ENCODE data around the gene GFAP.

Gene GFAP

DNA sequence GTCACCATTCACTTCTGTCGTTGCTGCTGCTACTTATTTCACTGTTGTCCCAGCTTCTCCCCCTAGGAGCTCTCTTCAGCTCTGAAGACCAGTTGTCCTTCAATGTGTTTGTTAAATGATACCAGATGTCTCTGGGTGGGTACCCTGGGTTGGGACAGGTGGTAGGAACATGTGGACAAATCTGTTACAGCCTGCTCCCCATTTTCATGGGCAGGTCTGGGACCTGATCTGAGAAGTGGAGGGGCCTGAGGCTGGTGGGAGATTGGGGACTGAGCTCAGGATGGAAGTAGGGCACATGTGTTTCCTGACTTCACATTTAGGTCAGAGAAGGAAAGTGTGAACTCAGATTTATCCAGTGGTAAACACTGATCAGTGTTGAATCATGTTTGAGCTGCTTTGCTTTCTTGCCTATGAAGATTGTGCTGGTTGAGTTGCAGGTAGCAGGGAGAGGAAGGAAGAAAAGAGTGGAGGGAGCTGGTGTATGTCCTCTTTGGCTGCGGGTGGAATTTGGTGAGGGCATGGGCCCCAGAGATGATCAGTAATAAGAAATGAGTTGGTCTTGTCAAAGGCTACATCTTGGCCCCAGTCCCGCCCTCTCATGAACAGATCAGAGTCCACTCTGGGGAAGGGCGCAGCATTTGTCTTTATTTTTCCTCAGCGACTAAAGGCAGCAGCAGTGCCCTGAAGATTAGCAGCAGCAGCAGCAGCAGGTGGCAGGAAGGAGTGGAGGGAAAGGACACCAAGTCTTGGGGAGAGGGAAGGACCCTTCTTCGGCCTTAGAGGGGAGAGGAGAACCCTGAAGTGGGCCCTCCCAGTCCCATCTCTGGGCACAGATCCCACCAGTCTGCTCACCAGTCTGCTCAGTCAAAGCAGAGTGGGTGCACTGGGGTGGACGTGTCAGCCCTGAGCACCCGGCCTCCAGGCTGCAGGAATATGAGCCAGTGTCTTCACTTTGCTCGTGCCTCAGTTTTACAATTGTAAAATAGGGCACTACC, 10.0 kb downstream of the GFAP start:
- H3K9me3 Mint-ChIP-seq, result no peaks in the 10 kb centered on the region
- DNase-seq (no peak), ATAC-seq (replicated peaks) (no peak)
- peaks cover 2% of the 10 kb centered on the region in 2 donors for H3K4me1 Mint-ChIP-seq
- peaks cover 0 to 11% of the 10 kb centered on the region in 2 donors for H3K36me3 Mint-ChIP-seq
- H3K27ac Mint-ChIP-seq, result no peak overlapping the region
- H3K27me3 Mint-ChIP-seq, result peaks cover 13 to 42% of the 10 kb centered on the region in 2 donors
- no peak overlapping the region for H3K4me3 Mint-ChIP-seq

DNA sequence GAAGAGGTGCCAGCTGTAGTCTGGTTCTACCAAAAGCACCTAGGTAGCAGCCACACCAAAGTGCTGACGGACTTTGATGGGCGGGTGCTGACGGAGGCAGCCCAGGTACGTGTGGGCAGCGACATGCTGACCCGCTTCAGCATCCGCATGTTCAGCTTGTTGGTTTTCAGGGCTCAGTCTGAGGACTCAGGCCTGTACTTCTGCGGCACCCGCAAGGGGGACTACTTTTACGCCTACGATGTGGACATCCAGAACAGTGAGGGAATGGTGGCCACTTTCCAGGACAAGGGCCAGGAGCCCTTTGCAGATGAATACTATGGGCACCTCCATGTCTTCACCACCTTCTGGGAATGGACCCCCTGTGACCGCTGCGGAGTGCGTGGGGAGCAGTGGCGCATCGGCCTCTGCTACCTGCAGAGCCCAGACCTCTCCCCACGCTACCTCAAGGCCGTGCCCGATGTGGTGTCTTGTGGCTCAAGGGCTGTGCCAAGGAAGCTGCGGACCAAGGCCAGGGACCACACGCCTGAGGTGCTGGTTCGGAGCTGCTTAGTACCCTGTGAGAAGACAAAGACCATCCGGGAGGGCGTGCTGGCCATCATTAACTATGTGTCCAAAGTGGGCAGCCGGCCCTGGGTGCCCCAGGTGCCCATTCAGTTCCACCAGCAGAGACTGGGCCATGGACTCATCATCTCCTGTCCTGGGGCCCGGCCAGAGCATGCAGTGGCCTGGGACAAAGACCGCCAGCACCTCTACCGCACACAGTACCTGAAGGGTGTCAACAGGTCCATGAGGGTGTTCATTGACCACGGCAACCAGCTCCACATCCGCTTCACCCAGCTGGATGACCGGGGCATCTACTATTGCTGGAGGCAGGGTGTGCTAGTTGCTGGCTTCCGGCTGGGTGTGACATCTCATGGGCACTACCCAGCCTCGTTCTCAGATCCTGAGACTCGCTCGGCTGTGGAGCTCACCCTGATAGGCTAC, 11.0 kb downstream of the GFAP start:
- no peak for DNase-seq
- Mint-ChIP-seq H3K27ac (no peak overlapping the region), H3K4me3 (no peak overlapping the region), H3K4me1 (peaks cover 6 to 12% of the 10 kb centered on the region in 2 donors), H3K27me3 (peaks cover 9 to 39% of the 10 kb centered on the region in 2 donors), H3K36me3 (peaks cover 0 to 11% of the 10 kb centered on the region in 2 donors), H3K9me3 (no peaks in the 10 kb centered on the region)
- ATAC-seq (replicated peaks), result no peak

DNA sequence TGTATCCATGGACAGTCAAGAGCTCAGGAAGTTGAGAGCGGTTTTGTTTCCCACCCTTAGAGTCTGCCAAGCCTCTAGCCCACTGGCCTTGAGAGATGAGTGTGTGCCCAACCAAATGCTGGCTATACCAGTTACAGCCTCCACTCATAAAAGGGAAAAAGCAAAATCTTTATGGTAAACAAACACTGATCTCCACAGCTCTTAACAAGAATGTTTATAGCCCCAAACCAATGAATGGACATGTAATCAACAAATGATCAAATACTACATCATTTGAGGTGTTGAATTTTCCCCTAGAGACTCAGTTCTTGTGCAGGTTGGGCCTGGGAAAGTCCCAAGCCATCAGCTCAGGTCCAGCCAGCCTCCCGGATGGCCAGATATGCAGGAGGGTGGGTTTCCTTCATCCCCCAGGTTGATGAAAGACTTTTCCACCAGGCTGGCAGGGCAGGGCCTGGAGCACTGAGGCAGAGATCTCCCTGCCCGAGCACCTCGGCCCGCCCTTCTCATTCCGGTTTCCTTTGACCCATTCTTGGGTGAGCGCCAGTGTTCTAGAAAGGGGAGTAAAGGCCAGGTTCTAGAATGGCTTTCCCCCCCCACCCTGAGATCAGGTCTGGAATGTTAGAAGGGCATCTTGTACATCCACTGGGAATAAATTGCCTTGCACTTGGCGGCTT, 12.2 kb downstream of the GFAP start:
- Mint-ChIP-seq H3K9me3 (no peaks in the 10 kb centered on the region), H3K27ac (no peak overlapping the region), H3K27me3 (peaks cover 5 to 34% of the 10 kb centered on the region in 2 donors), H3K36me3 (peaks cover 3 to 11% of the 10 kb centered on the region in 2 donors), H3K4me1 (peaks cover 9 to 19% of the 10 kb centered on the region in 2 donors), H3K4me3 (no peak overlapping the region)
- ATAC-seq (replicated peaks) (no peak), DNase-seq (no peak)

DNA sequence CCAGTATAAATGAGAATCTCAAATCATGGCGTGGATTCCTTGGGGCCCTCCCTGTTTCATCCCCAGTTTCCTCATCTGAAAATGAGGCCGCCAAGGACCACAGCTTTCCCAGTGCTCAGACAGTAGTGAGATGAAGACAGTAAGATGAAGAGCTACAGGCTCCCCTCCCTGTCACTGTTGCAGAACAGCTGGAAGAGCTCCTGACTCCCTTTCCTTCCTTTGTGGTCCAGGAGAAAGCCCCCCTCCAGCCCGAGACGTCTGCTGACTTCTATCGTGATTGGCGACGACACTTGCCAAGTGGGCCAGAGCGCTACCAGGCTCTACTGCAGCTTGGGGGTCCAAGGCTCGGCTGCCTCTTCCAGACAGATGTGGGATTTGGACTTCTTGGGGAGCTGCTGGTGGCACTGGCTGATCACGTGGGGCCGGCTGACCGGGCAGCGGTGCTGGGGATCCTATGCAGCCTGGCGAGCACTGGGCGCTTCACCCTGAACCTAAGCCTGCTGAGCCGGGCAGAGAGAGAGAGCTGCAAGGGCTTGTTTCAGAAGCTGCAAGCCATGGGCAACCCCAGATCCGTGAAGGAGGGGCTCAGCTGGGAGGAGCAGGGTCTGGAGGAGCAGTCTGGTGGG, 13.1 kb downstream of the GFAP start:
- no peak overlapping the region for H3K4me3 Mint-ChIP-seq
- no peak for ATAC-seq (replicated peaks)
- no peak for DNase-seq
- H3K36me3 Mint-ChIP-seq, result peaks cover 3 to 11% of the 10 kb centered on the region in 2 donors
- H3K4me1 Mint-ChIP-seq, result peaks cover 9 to 20% of the 10 kb centered on the region in 2 donors
- no peak overlapping the region for H3K27ac Mint-ChIP-seq
- no peaks in the 10 kb centered on the region for H3K9me3 Mint-ChIP-seq
- peaks cover 5 to 34% of the 10 kb centered on the region in 2 donors for H3K27me3 Mint-ChIP-seq

DNA sequence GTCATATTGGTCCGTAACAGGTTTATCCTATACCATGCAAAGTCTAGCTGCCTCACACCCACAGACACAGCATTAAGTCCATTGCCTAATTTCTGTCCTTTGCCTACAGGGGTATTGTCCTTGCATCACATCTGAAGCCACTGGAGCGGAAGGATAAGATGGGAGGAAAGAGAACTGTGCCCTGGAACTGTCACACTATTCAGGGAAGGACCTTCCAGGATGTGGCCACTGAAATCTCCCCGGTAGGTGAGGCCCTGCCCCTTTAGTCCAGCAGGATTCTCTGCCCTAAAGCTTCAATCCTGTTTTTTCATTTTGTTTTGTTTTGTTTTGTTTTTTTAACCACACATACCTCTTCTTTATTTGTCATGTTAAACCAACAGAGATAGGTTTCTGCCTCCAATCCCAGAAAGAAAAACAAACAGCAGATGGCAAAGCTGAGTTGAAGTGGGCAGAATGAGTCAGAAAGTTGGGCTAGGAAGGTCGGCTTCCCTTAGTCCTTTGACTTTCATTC, 13.8 kb downstream of the GFAP start:
- peaks cover 4 to 32% of the 10 kb centered on the region in 2 donors for H3K27me3 Mint-ChIP-seq

DNA sequence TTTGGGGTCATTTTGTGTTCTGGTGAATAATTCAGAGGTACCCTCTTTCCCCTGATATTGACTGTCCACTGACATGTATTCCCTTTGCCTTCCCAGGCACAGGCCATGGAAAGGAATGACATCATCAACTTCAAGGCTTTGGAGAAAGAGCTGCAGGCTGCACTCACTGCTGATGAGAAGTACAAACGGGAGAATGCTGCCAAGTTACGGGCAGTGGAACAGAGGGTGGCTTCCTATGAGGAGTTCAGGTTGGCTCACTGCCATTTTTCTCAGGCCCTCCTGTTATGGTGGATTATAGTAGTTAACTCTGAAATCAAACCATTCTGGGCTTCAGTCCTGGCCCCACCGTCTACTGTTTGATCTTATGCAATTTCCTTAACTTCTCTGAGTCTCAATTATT, 14.4 kb downstream of the GFAP start:
- no peak overlapping the region for H3K4me3 Mint-ChIP-seq
- no peaks in the 10 kb centered on the region for H3K9me3 Mint-ChIP-seq
- no peak for ATAC-seq (replicated peaks)
- no peak for DNase-seq
- H3K36me3 Mint-ChIP-seq, result peaks cover 7 to 15% of the 10 kb centered on the region in 2 donors
- peaks cover 0 to 26% of the 10 kb centered on the region in 2 donors for H3K27me3 Mint-ChIP-seq
- no peak overlapping the region for H3K27ac Mint-ChIP-seq
- H3K4me1 Mint-ChIP-seq, result peaks cover 11 to 27% of the 10 kb centered on the region in 2 donors

More for the DNA sequence above, 13.8 kb downstream of the GFAP start:
- Mint-ChIP-seq H3K27ac (no peak overlapping the region), H3K4me3 (no peak overlapping the region), H3K4me1 (peaks cover 9 to 24% of the 10 kb centered on the region in 2 donors), H3K9me3 (no peaks in the 10 kb centered on the region), H3K36me3 (peaks cover 3 to 11% of the 10 kb centered on the region in 2 donors)
- ATAC-seq (replicated peaks) (no peak), DNase-seq (no peak)

DNA sequence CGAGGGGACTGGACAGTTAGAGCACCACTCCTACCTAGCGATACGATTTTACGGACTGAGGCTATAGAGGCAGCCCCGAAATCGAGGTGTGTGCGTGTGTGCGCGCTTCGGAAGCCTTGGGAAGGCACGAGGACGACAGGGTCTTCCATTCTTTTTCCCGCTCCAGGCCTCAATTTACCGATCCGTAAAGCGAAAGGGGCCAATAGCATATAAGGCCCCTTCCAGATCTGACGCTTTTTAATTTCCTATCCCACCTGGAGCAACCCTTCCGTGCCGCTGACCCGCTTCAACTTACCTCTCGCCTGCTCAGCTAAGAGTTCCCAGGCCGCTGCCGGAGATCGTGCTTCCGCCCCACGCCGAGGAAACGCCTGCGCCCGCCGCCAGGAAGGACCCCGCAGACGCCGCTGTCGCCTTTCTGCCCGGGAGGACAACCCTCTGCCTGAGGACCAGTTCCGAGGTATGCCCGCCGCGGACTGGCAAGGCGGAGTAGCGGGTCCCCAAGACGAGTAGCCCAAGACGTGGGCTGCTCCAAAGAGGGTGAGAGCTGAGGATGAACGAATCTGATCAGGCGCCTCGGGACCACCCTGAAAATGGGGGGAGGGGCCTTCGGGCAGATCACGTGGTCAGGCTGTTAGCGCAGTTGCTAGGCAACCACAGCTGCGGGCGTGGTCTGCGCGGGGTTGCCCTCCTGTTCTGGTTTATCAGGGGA, 16.1 kb downstream of the GFAP start, which contains the start of gene EFTUD2:
EFTUD2 (minus strand) TSS at position 372 of the 709 bp plus-strand sequence. CDS start 4,924 bp downstream, outside the sequence.
- ATAC-seq (replicated peaks) (peak; percentile 89 to 94), DNase-seq (peak; percentile 90)
- Mint-ChIP-seq H3K27me3 (peaks cover 0 to 16% of the 10 kb centered on the region in 2 donors), H3K36me3 (peaks cover 15 to 23% of the 10 kb centered on the region in 2 donors), H3K4me3 (peak within 1 kb of the TSS; percentile 86 to 87), H3K4me1 (peaks cover 15 to 33% of the 10 kb centered on the region in 2 donors), H3K9me3 (no peaks in the 10 kb centered on the region), H3K27ac (peak within 1 kb of the TSS; percentile 100)

DNA sequence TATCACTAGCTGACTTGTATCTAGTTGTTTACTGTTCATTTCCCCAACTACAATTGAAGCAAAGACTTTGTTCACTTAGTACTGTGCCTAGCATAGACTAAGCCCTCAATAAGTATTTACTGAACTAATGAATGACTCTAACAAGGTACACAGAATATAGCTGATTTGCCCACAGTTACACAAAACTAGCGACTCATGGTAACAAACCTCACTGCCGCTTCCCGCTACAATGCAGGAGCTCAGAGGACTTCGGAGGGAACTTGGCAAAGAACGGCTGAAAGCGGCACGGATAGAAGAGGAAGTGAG, 16.6 kb downstream of the GFAP start:
- Mint-ChIP-seq H3K9me3 (no peaks in the 10 kb centered on the region), H3K36me3 (peaks cover 15 to 23% of the 10 kb centered on the region in 2 donors), H3K27ac (peak overlapping the region; percentile 100), H3K27me3 (peaks cover 0 to 16% of the 10 kb centered on the region in 2 donors), H3K4me1 (peaks cover 15 to 33% of the 10 kb centered on the region in 2 donors), H3K4me3 (peak overlapping the region; percentile 86 to 87)
- no peak for DNase-seq
- ATAC-seq (replicated peaks), result no peak

DNA sequence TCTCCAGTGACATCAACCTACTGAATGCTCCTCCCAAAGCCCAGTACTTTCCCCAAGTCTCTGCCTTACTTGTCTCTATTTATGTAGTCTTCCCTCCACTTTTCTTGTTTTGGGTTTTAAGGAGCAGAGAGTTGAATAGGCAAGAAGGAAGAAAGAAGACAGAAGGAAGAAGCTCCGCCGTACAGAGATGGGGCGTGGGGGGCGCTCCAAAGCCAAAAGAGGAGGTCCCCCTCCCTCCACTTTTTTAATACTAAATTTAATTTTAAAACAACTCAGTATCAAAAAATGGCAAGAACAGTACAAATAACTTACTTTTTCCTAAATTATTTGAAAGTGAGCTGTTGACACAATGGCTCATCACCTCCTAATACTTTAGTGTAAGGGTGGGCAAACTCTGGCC, 20.7 kb downstream of the GFAP start:
- Mint-ChIP-seq H3K9me3 (no peaks in the 10 kb centered on the region), H3K36me3 (peaks cover 19 to 22% of the 10 kb centered on the region in 2 donors), H3K27ac (no peak overlapping the region), H3K27me3 (no peaks in the 10 kb centered on the region), H3K4me1 (peaks cover 17 to 24% of the 10 kb centered on the region in 2 donors), H3K4me3 (no peak overlapping the region)
- ATAC-seq (replicated peaks) (no peak), DNase-seq (no peak)

DNA sequence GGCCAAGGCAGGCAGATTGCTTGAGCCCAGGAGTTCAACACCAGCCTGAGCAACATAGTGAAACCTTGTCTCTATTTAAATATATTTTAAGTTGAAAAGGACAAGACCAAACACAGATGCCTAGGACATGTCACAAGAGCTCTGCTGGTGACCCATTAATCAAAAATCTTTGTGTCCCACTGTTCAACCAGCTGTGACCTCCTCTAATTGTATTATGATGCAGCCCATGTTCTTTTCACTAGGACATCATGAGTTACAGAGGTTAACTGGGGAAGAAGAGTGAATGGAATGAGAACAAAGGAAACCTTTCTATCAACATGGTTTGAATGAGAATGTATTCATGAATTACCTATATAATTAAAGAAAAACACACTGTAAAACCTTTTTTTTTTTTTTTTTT, 23.1 kb downstream of the GFAP start:
- H3K9me3 Mint-ChIP-seq, result no peaks in the 10 kb centered on the region
- no peaks in the 10 kb centered on the region for H3K27me3 Mint-ChIP-seq
- peaks cover 11 to 13% of the 10 kb centered on the region in 2 donors for H3K4me1 Mint-ChIP-seq
- peaks cover 18 to 19% of the 10 kb centered on the region in 2 donors for H3K36me3 Mint-ChIP-seq
- DNase-seq (no peak), ATAC-seq (replicated peaks) (no peak)
- no peak overlapping the region for H3K27ac Mint-ChIP-seq
- no peak overlapping the region for H3K4me3 Mint-ChIP-seq

DNA sequence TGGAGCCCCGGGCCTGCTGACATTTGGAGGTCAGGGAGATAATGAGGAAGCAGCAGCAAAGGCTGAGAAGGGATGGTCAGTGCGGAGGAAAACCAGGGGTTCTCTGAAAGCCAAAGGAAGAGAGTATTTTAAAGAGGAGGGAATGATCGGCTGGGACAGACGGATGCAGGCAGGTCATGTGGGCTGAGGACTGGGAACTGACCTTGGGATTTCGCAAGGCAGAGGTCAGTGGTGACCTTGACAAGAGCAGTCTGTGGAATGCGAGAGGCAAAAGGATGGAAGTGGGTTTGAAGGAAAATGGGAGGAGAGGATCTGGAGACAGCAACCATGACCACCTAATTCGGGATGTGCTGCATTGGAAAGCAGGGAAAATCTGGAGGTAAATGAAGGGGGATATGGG, 26.3 kb downstream of the GFAP start:
- ATAC-seq (replicated peaks) (no peak), DNase-seq (no peak)
- Mint-ChIP-seq H3K4me3 (no peak overlapping the region), H3K27ac (no peak overlapping the region), H3K36me3 (peaks cover 19 to 24% of the 10 kb centered on the region in 2 donors), H3K4me1 (peaks cover 7% of the 10 kb centered on the region in 2 donors), H3K9me3 (no peaks in the 10 kb centered on the region), H3K27me3 (no peaks in the 10 kb centered on the region)

DNA sequence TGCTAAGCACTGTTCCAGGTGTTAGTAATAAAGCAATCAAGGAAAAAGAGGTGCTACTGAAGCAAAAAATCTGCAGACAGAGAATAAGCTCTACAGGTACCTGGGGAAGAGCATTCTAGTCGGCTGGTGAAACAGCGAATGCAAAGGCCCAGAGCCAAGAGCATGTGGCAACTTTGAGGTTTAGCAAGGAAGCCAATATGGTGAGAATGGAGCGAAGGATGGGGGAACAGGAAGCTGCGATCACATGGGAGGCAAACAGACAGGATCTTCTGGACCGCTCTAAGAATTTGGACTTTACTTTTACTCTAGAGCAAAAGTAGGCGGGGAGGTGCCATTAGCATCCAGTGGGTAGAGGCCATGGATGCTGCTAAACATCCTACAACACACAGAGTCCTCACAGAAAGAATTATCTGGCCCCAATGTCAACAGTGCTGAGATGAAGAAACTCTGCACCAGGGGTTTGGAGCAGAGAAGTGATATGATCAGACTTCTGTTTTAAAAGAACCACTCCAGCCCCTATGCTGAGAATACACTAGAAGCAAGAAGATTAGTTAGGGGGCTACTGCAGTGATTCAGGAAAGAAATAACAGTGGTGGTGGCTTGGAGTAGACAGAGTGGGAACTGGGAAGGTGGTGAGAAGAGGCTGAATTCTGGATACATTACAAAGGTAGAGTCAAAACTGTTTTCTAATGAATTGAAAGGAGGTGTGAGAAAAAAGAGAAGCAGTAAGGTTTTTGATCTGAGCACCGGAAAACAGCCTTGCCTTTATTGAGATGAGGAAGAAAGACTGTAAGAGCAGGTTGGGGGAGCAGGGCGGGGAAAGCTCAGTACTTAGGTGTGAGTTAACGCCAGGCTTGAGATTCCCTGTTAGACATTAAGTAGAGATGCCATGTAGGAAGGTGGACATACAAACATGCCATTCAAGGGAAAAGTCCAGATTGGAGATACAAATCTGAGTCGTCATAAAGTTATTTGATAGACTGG, 27.0 kb downstream of the GFAP start:
- H3K4me3 Mint-ChIP-seq, result no peak overlapping the region
- H3K36me3 Mint-ChIP-seq, result peaks cover 22 to 29% of the 10 kb centered on the region in 2 donors
- no peak overlapping the region for H3K27ac Mint-ChIP-seq
- no peaks in the 10 kb centered on the region for H3K27me3 Mint-ChIP-seq
- peak; percentile 47 to 54 for ATAC-seq (replicated peaks)
- no peaks in the 10 kb centered on the region for H3K9me3 Mint-ChIP-seq
- no peak for DNase-seq
- H3K4me1 Mint-ChIP-seq, result peaks cover 6 to 7% of the 10 kb centered on the region in 2 donors

All from stimulated activated naive B cell treated with anti-CD40 and anti-IgM and Interleukin-4, amounts not matched to agents 10 μg/mL and 1 μg/mL and 100 μg/mL, for 72 hours (primary cell).